OCI-LY1 (cell line): ENCODE results near the gene SLC25A5.

Experiments
- H2AFZ ChIP-seq: fragments of 200-600 bp; sonication (generic), shearing (Covaris generic); 2 replicates; pipeline ENCODE4 v1.6.0; 2014; ENCODE audit warnings: antibody characterized with exemption, mild to moderate bottlenecking, low read length
- H3F3A ChIP-seq: fragments of 200-600 bp; sonication (generic), shearing (Covaris generic); 2 replicates; pipeline ENCODE4 v1.6.0; 2014; ENCODE audit warnings: mild to moderate bottlenecking, antibody characterized with exemption, low read length, moderate library complexity; ENCODE audit not compliant: insufficient read depth
- H3K27ac ChIP-seq: fragments of 200-600 bp; sonication (generic); 2 replicates; pipeline ENCODE4 v1.5.1; 2014; ENCODE audit warnings: low read length, mixed run types, mild to moderate bottlenecking, low read depth; ENCODE audit not compliant: poor library complexity, severe bottlenecking
- H3K27me3 ChIP-seq: fragments of 200-600 bp; sonication (generic); 2 replicates; pipeline ENCODE4 v1.6.0; 2014; ENCODE audit warnings: antibody characterized with exemption, mild to moderate bottlenecking, low read length, moderate library complexity; ENCODE audit not compliant: insufficient read depth
- H3K36me3 ChIP-seq: fragments of 200-600 bp; sonication (generic); 2 replicates; pipeline ENCODE4 v1.6.1; 2014; ENCODE audit warnings: mild to moderate bottlenecking, antibody characterized with exemption, low read length, moderate library complexity, mixed read lengths; ENCODE audit not compliant: insufficient read depth
- H3K4me1 ChIP-seq: fragments of 200-600 bp; sonication (generic); 2 replicates; pipeline ENCODE4 v1.5.1; 2014; ENCODE audit warnings: mild to moderate bottlenecking, low read length, moderate library complexity; ENCODE audit not compliant: insufficient read depth, severe bottlenecking
- H3K4me2 ChIP-seq: fragments of 200-600 bp; sonication (generic), shearing (Covaris generic); 2 replicates; pipeline ENCODE4 v1.6.1; 2014; ENCODE audit warnings: low read length
- H3K4me3 ChIP-seq: fragments of 200-600 bp; sonication (generic); 2 replicates; pipeline ENCODE4 v1.5.1; 2014; ENCODE audit warnings: low read length, low read depth, mild to moderate bottlenecking, mixed read lengths; ENCODE audit not compliant: poor library complexity, severe bottlenecking
- H3K79me2 ChIP-seq: fragments of 200-600 bp; shearing (Covaris generic); 2 replicates; pipeline ENCODE4 v1.6.1; 2016; ENCODE audit warnings: mixed run types, low read length, mixed read lengths; ENCODE audit not compliant: insufficient read depth
- H3K9ac ChIP-seq: fragments of 200-600 bp; sonication (generic), shearing (Covaris generic); 2 replicates; pipeline ENCODE4 v1.6.1; 2014; ENCODE audit warnings: mild to moderate bottlenecking, low read length, mixed read lengths
- H3K9me2 ChIP-seq: fragments of 200-600 bp; sonication (generic), shearing (Covaris generic); 2 replicates; pipeline ENCODE4 v1.6.1; 2014; ENCODE audit warnings: low read depth, mild to moderate bottlenecking, low read length, mixed read lengths
- H3K9me3 ChIP-seq: fragments of 200-600 bp; shearing (Covaris generic); 2 replicates; pipeline ENCODE4 v1.6.1; 2014; ENCODE audit warnings: low read length, mixed read lengths
- H4K20me1 ChIP-seq: fragments of 200-600 bp; sonication (generic), shearing (Covaris generic); 2 replicates; pipeline ENCODE4 v1.6.0; 2016; ENCODE audit warnings: mild to moderate bottlenecking, low read length; ENCODE audit not compliant: insufficient read depth
- CTCF ChIP-seq: fragments of 200-600 bp; sonication (generic), shearing (Covaris generic); IDR thresholded peaks from 2 replicates; pipeline ENCODE4 v1.5.1; 2017; ENCODE audit warnings: mild to moderate bottlenecking, antibody characterized with exemption, low read length, moderate library complexity, mixed read lengths
- EZH2 ChIP-seq: fragments of 200-600 bp; sonication (generic), shearing (Covaris generic); IDR thresholded peaks from 2 replicates; pipeline ENCODE4 v1.8.0; 2017; ENCODE audit warnings: borderline replicate concordance, mixed run types, mild to moderate bottlenecking, antibody characterized with exemption, low read length, moderate library complexity, mixed read lengths

SLC25A5 gene

GRCh38 chrX:119442286-119442685, 26.0 kb upstream of the SLC25A5 start:
- no peaks in the 10 kb centered on the region for H3F3A ChIP-seq
- H3K27me3 ChIP-seq = no peaks in the 10 kb centered on the region
- H3K9me3 ChIP-seq = no peaks in the 10 kb centered on the region
- TF ChIP-seq CTCF = no peak
- TF ChIP-seq EZH2 = no peak
- H2AFZ ChIP-seq = no peak overlapping the region
- H3K36me3 ChIP-seq = no peaks in the 10 kb centered on the region
- H4K20me1 ChIP-seq = no peaks in the 10 kb centered on the region
- H3K4me1 ChIP-seq = no peaks in the 10 kb centered on the region
- no peak overlapping the region for H3K4me3 ChIP-seq
- no peak overlapping the region for H3K9ac ChIP-seq
- H3K9me2 ChIP-seq = no peaks in the 10 kb centered on the region
- H3K4me2 ChIP-seq = no peak overlapping the region
- no peaks in the 10 kb centered on the region for H3K79me2 ChIP-seq
- H3K27ac ChIP-seq = no peak overlapping the region

GRCh38 chrX:119453202-119453601, 15.0 kb upstream of the SLC25A5 start:
- Histone ChIP-seq H3K9me3 (no peaks in the 10 kb centered on the region), H3K36me3 (peaks cover 10% of the 10 kb centered on the region), H3K27ac (no peak overlapping the region), H3F3A (no peaks in the 10 kb centered on the region), H3K79me2 (no peaks in the 10 kb centered on the region), H3K9ac (no peak overlapping the region), H3K27me3 (no peaks in the 10 kb centered on the region), H3K4me2 (no peak overlapping the region), H3K4me1 (no peaks in the 10 kb centered on the region), H2AFZ (no peak overlapping the region), H4K20me1 (no peaks in the 10 kb centered on the region), H3K4me3 (no peak overlapping the region), H3K9me2 (no peaks in the 10 kb centered on the region)
- no peak for TF ChIP-seq CTCF
- no peak for TF ChIP-seq EZH2

GRCh38 chrX:119455264-119455663, 13.0 kb upstream of the SLC25A5 start:
- Histone ChIP-seq H3K4me2 (no peak overlapping the region), H3K4me1 (no peaks in the 10 kb centered on the region), H3K79me2 (no peaks in the 10 kb centered on the region), H3K27ac (no peak overlapping the region), H3K9ac (no peak overlapping the region), H3K9me3 (no peaks in the 10 kb centered on the region), H3F3A (no peaks in the 10 kb centered on the region), H3K36me3 (peaks cover 10% of the 10 kb centered on the region), H2AFZ (no peak overlapping the region), H3K4me3 (no peak overlapping the region), H4K20me1 (no peaks in the 10 kb centered on the region), H3K9me2 (no peaks in the 10 kb centered on the region), H3K27me3 (no peaks in the 10 kb centered on the region)
- TF ChIP-seq CTCF (no peak), EZH2 (no peak)
